CD4-positive, alpha-beta T cell (primary cell): ENCODE measurements around the gene BIRC6. TPM values are rescaled to one million over a fixed set of nuclear protein-coding genes. Genes with fewer than 3 reads are reported as not detected.

ENCODE experiments used
- ATAC-seq: fragments of 200-7000 bp; cut with Tn5 transposase; one replicate; pipeline ENCODE4 v1.10.0; 2022; ENCODE audit warnings: mild to moderate bottlenecking; ENCODE audit not compliant: poor library complexity
- CTCF ChIA-PET: fragments of 350-600 bp; sonication (Branson Sonifier 250); formaldehyde crosslinking; loops from one replicate; lab custom pipeline; 2021; ENCODE audit warnings: antibody characterized with exemption, inconsistent platforms; lab: Charles Lee
- POLR2A ChIA-PET: fragments of 350-600 bp; sonication (Branson Sonifier 250); formaldehyde crosslinking; loops from one replicate; lab custom pipeline; 2021; ENCODE audit warnings: antibody characterized with exemption, inconsistent platforms; lab: Charles Lee
- DNase-seq, 14 experiments: peaks; one replicate each; pipeline ENCODE4 v3.0.0-alpha.2; 2013 to 2020; ENCODE audit warnings: mixed read lengths in 2 of 14
- H3K27ac ChIP-seq, 2 donors: one replicate each; pipeline versions ENCODE4 v1.5.1 to v1.7.0; 2013; ENCODE audit warnings: low read length in 2 of 2, low read depth in 1 of 2, mild to moderate bottlenecking in 1 of 2
- H3K27me3 ChIP-seq, 2 experiments: 1 replicate in 1 of 2; 2 replicates in 1 of 2; pipeline versions ENCODE4 v1.6.1 to v1.7.0; 2013; ENCODE audit warnings: low read length in 2 of 2, control low read depth in 1 of 2, mild to moderate bottlenecking in 1 of 2, moderate library complexity in 1 of 2; ENCODE audit not compliant: insufficient read depth in 2 of 2, control insufficient read depth in 1 of 2
- H3K36me3 ChIP-seq: one replicate; pipeline ENCODE4 v1.6.1; 2013; ENCODE audit warnings: low read length, control low read depth; ENCODE audit not compliant: insufficient read depth
- H3K4me1 ChIP-seq: one replicate; pipeline ENCODE4 v1.6.1; 2013; ENCODE audit warnings: low read length, control low read depth; ENCODE audit not compliant: insufficient read depth
- H3K4me3 ChIP-seq: one replicate; pipeline ENCODE4 v1.5.1; 2013; ENCODE audit warnings: mild to moderate bottlenecking, low read length, moderate library complexity
- H3K9me3 ChIP-seq, 2 experiments: 1 replicate in 1 of 2; 2 replicates in 1 of 2; pipeline versions ENCODE4 v1.6.1 to v1.7.0; 2013; ENCODE audit warnings: low read length in 2 of 2, mild to moderate bottlenecking in 2 of 2, control low read depth in 1 of 2, moderate library complexity in 1 of 2; ENCODE audit not compliant: control insufficient read depth in 1 of 2, insufficient read depth in 1 of 2
- H3K27ac Mint-ChIP-seq: one replicate; pipeline ENCODE4 v1.8.0; 2020; ENCODE audit warnings: mixed read lengths
- H3K27me3 Mint-ChIP-seq: one replicate; pipeline ENCODE4 v1.8.0; 2021; ENCODE audit warnings: mixed read lengths
- H3K36me3 Mint-ChIP-seq: one replicate; pipeline ENCODE4 v1.8.0; 2021; ENCODE audit warnings: low read depth, mixed read lengths
- H3K4me1 Mint-ChIP-seq: one replicate; pipeline ENCODE4 v1.8.0; 2021; ENCODE audit warnings: low read depth, mixed read lengths
- H3K4me3 Mint-ChIP-seq: one replicate; pipeline ENCODE4 v1.8.0; 2020; ENCODE audit warnings: mild to moderate bottlenecking, mixed read lengths
- H3K9me3 Mint-ChIP-seq: one replicate; pipeline ENCODE4 v1.8.0; 2020; ENCODE audit warnings: mixed read lengths
- CTCF ChIP-seq: fragments of 200-600 bp; IDR thresholded peaks from one replicate; pipeline ENCODE4 v1.8.0; 2022; ENCODE audit warnings: antibody characterized with exemption, mild to moderate bottlenecking
- intact Hi-C, 2 experiments: fragments of 100-400 bp; cut with DNase I in 1 of 2; cut with micrococcal nuclease in 1 of 2; formaldehyde crosslinking; loops; one replicate each; pipeline versions ENCODE4 v1.15.1 to v1.9.0; 2023 to 2025; cut with DNase I, micrococcal nuclease
- total RNA-seq, 174 experiments: library from RNA in 2 of 174; stranded (reverse) in 2 of 174; gene quantifications; one replicate each; pipeline ENCODE4 v1.2.3 and lab custom pipeline; 2021 to 2026

Gene BIRC6
- total RNA-seq, 2 experiments from 2014 or later, result 110 to 113 TPM

DNA sequence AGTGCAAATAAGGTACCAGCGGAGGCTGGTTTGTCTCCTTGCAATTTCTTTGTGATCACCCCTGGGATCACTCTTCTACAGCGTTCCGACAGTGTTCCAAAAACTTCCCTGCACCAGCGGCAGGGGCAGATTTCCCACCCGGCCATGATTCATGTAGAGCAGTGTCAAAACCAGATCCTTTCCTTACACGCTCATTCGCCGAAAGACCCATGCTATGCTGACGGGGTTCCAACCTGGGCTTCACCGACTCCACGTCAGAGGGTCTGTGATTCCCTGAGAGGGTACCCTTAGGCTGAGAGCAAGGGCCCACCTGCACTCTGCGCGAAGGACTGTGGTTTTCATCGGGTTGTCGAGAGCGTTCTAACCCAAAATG lies 270.6 kb downstream of the BIRC6 start:
- intact Hi-C loops, result loop anchor here (5.0 kb wide), 3 partner anchors 270 to 970 kb away; partner anchors contain the start of genes FAM98A (in 2 of the 2), BIRC6 (in 1 of the 2) and SPAST (in 1 of the 2)
- peaks cover 19% of the 10 kb centered on the region for H3K36me3 ChIP-seq
- H3K4me1 Mint-ChIP-seq, result peaks cover 36% of the 10 kb centered on the region
- TF ChIP-seq CTCF, result no peak
- H3K27me3 ChIP-seq, result no peaks in the 10 kb centered on the region
- H3K9me3 Mint-ChIP-seq, result no peaks in the 10 kb centered on the region
- H3K4me3 ChIP-seq, result peak overlapping the region; percentile 88
- peak overlapping the region; percentile 96 for H3K4me3 Mint-ChIP-seq
- peaks cover 44% of the 10 kb centered on the region for H3K36me3 Mint-ChIP-seq
- peaks cover 18% of the 10 kb centered on the region for H3K4me1 ChIP-seq
- H3K27me3 Mint-ChIP-seq, result no peaks in the 10 kb centered on the region
- CTCF ChIA-PET, result no interaction called here
- DNase-seq, result peak in 5 of 14 experiments; percentile 4 to 64 (median 15)
- H3K27ac Mint-ChIP-seq, result peak overlapping the region; percentile 81
- POLR2A ChIA-PET, result interaction anchor here (0.9 to 1.8 kb wide), 8 partner anchors 17 to 971 kb away, joined by 3 to 6 read pairs (median 3); partner anchors contain the start of genes FAM98A, RASGRP3, SLC30A6 and SPAST
- H3K9me3 ChIP-seq, result no peaks in the 10 kb centered on the region
- peak; percentile 21 for ATAC-seq
- H3K27ac ChIP-seq, result no peak overlapping the region

- intact Hi-C loops, result loop anchor here (5.0 kb wide), 3 partner anchors 271 to 969 kb away; partner anchors contain the start of genes FAM98A (in 2 of the 2), BIRC6 (in 1 of the 2) and SPAST (in 1 of the 2)
- Histone ChIP-seq H3K27me3 (no peaks in the 10 kb centered on the region), H3K36me3 (peaks cover 25% of the 10 kb centered on the region), H3K27ac (peak within 1 kb of the TSS; percentile 50 to 60), H3K9me3 (no peaks in the 10 kb centered on the region), H3K4me1 (peaks cover 18% of the 10 kb centered on the region), H3K4me3 (peak within 1 kb of the TSS; percentile 88)
- ChIA-PET CTCF (no interaction called here), POLR2A (interaction anchor here (0.7 to 1.8 kb wide), 8 partner anchors 15 to 848 kb away, joined by 3 to 6 read pairs (median 3); partner anchors contain the start of genes RASGRP3, SLC30A6 and SPAST)
- no peak for TF ChIP-seq CTCF
- Mint-ChIP-seq H3K4me1 (peaks cover 39% of the 10 kb centered on the region), H3K27ac (peak within 1 kb of the TSS; percentile 81), H3K27me3 (no peaks in the 10 kb centered on the region), H3K36me3 (peaks cover 47% of the 10 kb centered on the region), H3K4me3 (peak within 1 kb of the TSS; percentile 96), H3K9me3 (no peaks in the 10 kb centered on the region)
- DNase-seq (peak; percentile 91 to 97 (median 94)), ATAC-seq (peak; percentile 99)
Observed at GRCh38 chr2:32627814-32628579, 271.2 kb downstream of the BIRC6 start, which contains the start of gene TTC27. Gene TTC27, plus strand, starts transcription at chr2:32628050. Its CDS starts 243 bp downstream, at chr2:32628293.

DNA sequence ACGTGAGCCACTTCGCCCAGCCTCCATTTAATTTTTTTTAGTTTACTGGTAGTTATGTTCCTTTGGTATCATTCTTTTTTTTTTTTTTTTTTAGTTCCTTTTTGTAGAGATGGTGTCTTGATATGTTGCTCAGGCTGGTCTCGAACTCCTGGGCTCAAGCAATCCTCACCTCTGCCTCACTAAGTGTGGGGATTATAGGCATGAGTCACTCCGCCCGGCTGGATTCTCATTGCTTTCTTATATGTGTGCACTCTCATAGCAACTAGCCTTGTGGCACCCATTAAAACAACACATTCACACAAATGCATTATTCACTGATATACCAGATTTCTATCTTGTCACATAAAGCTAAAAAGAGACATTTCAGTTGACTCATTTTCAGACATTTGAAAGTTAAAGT lies 275.3 kb downstream of the BIRC6 start:
- peak overlapping the region; percentile 25 for H3K4me3 Mint-ChIP-seq
- no peaks in the 10 kb centered on the region for H3K27me3 Mint-ChIP-seq

More for the DNA sequence above, 275.3 kb downstream of the BIRC6 start:
- no peak for TF ChIP-seq CTCF
- Mint-ChIP-seq H3K9me3 (no peaks in the 10 kb centered on the region), H3K4me1 (peaks cover 37% of the 10 kb centered on the region), H3K27ac (no peak overlapping the region), H3K36me3 (peaks cover 82% of the 10 kb centered on the region)
- no peak for ATAC-seq
- POLR2A ChIA-PET, result no interaction called here
- DNase-seq, result no peak
- peaks cover 17% of the 10 kb centered on the region for H3K4me1 ChIP-seq
- peaks cover 50% of the 10 kb centered on the region for H3K36me3 ChIP-seq
- H3K27ac ChIP-seq, result no peak overlapping the region
- no peaks in the 10 kb centered on the region for H3K9me3 ChIP-seq
- CTCF ChIA-PET, result no interaction called here
- intact Hi-C loops, result no loop called here
- H3K27me3 ChIP-seq, result no peaks in the 10 kb centered on the region
- H3K4me3 ChIP-seq, result no peak overlapping the region
